GM19397 (cell line): ENCODE data around the gene RPS3.
"Not testable (repeated sequence)": the region's sequence is repeated elsewhere in the genome, so short reads cannot be mapped to it uniquely, and the experiment has no call there.

Experiments
- ATAC-seq: cut with Tn5 transposase; IDR thresholded peaks from one replicate; pipeline ENCODE4 v1.9.1; 2021; ENCODE audit warnings: mild to moderate bottlenecking, moderate library complexity; ENCODE audit not compliant: unreplicated experiment

RPS3 gene

GRCh38 chr11:75399344-75400145 is at the start of gene RPS3:
Gene RPS3 (plus strand): TSS chr11:75399518. CDS start chr11:75399548, 30 bp downstream.
- peak; percentile 90 for ATAC-seq

GRCh38 chr11:75349521-75350116 is 49.7 kb upstream of the RPS3 start:
- no peak for ATAC-seq

GRCh38 chr11:75350122-75350742 is 49.1 kb upstream of the RPS3 start:
- ATAC-seq = no peak

- ATAC-seq = no peak
Observed at GRCh38 chr11:75350743-75351540, 48.4 kb upstream of the RPS3 start.

- no peak for ATAC-seq
Observed at GRCh38 chr11:75351541-75351790, 47.9 kb upstream of the RPS3 start, which contains the start of gene ARRB1. Gene ARRB1 (minus strand): TSS chr11:75351661. CDS start chr11:75351607, 54 bp downstream.

- ATAC-seq = no peak
Observed at GRCh38 chr11:75351791-75352587, 47.3 kb upstream of the RPS3 start.

- no peak for ATAC-seq
Observed at GRCh38 chr11:75352588-75353206, 46.6 kb upstream of the RPS3 start.

GRCh38 chr11:75355051-75355450 is 44.3 kb upstream of the RPS3 start:
- ATAC-seq = no peak

GRCh38 chr11:75356613-75357012 is 42.7 kb upstream of the RPS3 start:
- ATAC-seq = no peak

- not testable (repeated sequence) for ATAC-seq
Observed at GRCh38 chr11:75362285-75362684, 37.0 kb upstream of the RPS3 start.

- no peak for ATAC-seq
Observed at GRCh38 chr11:75365711-75366181, 33.6 kb upstream of the RPS3 start.

- ATAC-seq = not testable (repeated sequence)
Observed at GRCh38 chr11:75366826-75367225, 32.5 kb upstream of the RPS3 start.

- ATAC-seq = no peak
Observed at GRCh38 chr11:75369560-75370255, 29.6 kb upstream of the RPS3 start.

- no peak for ATAC-seq
Observed at GRCh38 chr11:75371949-75372876, 27.1 kb upstream of the RPS3 start.

GRCh38 chr11:75373201-75373600 is 26.1 kb upstream of the RPS3 start:
- no peak for ATAC-seq

GRCh38 chr11:75374646-75375045 is 24.7 kb upstream of the RPS3 start:
- no peak for ATAC-seq

- ATAC-seq = no peak
Observed at GRCh38 chr11:75375626-75376025, 23.7 kb upstream of the RPS3 start.

GRCh38 chr11:75376175-75376574 is 23.1 kb upstream of the RPS3 start:
- no peak for ATAC-seq
